Stimulated activated naive CD8-positive, alpha-beta T cell treated with anti-CD3 and anti-CD28 coated beads, Interleukin-15, Interleukin-2, amounts not matched to agents 100 U/mL and 50 U/mL, for 24 hours (primary cell): ENCODE results near the gene ZNF384.
"Not testable (repeated sequence)": the region's sequence is repeated elsewhere in the genome, so short reads cannot be mapped to it uniquely, and the experiment has no call there.

ENCODE experiments used
- ATAC-seq: fragments of 150-1000 bp; cut with Tn5 transposase; one replicate; pipeline ENCODE4 v1.10.0; 2021
- DNase-seq: peaks from one replicate; pipeline ENCODE4 v3.0.0; 2021

Gene ZNF384

DNA sequence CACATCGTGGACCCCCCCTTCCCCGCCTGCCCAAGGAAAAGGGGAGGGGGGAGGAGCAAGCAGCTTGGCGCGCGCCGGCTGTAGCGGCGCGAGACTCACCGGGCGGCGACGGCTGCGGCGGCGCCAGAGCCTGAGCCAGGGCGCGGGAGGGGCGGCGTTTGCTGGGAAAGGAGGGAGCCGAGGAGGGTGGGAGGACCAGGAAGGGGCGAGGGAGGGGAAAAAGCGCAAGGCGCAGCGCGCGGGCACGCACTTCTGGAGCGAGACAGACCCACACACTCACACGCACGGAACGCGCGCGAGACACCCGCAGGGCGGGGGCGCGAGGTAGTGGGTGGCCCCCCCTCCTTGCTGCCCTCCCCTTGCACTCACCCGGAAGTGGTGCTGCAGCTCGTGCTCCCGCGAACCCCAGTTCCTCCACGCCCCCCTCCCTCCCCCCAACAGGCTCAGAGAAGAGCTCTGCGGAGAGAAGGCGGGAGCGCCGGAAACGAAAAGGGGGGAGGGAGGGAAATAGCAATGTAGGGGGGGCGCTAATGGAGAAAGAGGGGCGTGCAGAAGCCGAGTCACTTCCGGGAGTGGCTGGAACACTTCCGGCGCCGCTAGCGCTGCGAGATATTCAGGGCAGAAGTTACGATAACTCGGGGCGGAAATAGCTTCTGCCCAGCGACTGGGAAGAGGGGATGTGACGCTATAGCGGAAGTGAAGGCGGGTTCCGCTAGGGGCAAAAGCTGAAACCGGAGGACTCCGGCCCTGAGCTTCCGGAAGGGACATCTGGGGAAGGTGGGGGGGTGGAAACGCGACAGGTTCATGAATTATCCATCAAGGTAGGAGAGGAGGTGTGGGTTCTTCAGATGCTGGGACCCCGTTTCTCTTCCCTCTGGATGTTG is at the start of gene ZNF384:
Gene ZNF384, minus strand, starts transcription at position 377 of the 884 bp plus-strand sequence. CDS start 9,855 bp downstream, outside the sequence.
- ATAC-seq (peak; percentile 91), DNase-seq (peak; percentile 93)

DNA sequence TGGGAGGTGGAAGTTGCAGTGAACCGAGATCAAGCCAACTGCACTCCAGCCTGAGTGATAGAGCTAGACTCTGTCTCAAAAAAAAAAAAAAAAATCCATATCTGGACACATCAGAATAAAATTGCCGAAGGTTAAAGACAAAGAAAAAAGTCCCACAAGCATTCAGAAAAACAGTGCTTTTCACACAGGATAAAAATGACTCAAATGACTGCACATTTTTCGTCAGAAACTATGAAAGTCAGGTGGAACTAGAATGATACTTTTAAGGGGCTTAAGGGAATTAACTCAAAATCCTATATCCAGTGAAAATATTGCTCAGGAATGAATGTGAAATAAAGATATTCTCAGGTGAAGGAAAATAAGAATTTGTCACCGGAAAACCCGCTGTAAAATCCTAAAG is 47.6 kb upstream of the ZNF384 start:
- DNase-seq (no peak), ATAC-seq (no peak)

DNA sequence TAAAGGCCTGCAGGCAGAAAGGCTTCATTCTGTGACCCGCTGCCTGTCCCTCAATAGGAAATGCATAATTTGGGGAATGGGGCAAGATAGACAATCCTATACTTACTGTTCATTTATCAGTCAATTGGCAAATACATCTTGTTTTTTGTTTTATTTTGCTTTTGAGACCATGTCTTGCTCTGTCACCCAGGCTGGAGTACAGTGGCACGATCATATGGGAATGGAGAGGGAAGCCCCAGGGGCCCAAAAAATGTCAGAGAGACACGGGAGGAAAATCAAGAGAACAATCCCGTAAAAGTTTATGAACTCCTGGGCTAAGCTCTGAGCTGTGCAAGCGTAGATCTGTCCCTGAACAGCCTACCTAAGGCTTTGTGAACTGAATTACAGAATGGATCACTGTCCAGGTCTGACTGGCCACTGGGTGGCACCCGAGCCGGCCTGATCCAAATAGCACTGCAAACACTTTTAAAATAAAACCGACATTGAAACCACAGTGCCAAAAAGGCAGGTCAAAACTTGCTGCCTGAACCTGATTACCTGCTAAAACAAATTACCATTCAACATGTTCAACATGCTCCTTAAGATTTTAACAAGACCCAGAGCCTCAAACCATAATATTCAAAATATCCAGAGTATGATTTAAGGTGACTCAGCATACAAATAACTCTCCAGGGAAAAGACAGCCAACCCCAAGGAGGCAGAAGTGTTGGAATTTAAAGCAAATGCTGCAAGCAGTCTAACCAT is 46.4 kb upstream of the ZNF384 start:
- ATAC-seq (no peak), DNase-seq (peak; percentile 49)

DNA sequence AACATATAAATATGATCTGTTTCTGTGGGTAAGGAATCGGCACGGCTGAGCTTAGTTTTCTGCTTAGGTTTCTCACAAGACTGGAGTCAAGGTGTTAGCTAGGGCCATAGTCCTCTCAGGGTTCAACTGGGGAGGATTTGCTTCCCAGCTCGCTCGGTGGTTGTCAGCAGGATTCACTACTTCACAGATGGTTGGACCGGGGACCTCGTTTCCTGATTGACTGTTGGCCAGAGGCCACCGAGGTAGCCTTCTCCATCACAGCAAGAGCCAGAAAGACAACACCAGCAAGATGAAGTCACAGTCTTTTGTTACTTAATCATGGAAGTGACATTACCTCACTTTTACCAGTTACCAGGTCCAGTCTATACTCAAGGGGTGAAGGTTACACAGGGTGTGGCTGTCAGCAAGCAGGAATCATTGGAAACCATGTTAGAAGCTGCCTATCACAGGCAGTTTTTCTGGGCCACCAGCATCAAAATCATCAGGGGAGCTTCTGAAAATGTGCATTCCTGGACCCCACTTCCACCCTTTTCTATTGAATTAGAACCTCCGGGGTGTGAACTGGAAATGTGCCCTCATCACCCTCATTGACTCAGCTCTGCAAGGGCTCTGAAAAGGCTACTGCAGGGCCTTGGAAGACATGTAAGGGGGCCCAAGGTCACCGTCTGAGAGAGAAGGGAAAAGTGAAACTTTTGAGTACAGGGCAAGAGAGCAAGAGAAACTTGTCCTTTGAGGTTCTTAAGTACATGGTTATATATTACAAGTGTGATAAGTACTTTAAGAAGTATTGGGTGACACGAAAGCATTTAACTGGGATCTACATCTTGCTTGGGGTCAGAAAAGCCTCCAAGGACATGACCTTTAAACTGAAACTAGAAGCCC is 45.6 kb upstream of the ZNF384 start:
- DNase-seq: no peak
- ATAC-seq: no peak

DNA sequence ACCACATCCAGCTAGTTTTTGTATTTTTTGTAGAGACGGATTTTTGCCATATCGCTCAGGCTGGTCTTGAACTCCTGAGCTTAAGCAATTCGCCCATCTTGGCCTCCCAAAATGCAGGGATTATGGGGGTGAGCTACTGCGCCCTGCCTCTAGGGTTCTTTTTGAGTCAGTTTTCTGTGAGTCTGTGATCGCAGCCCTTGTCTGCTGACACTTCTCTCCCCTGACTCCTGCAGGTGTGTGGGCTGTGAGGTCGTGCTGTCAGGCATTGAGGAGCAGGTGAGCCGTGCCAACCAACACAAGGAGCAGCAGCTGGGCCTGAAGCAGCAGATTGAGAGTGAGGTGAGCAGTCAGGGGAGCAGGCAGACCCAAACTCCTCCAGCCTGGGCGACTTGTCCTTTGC is 41.0 kb upstream of the ZNF384 start:
- DNase-seq (no peak), ATAC-seq (no peak)

DNA sequence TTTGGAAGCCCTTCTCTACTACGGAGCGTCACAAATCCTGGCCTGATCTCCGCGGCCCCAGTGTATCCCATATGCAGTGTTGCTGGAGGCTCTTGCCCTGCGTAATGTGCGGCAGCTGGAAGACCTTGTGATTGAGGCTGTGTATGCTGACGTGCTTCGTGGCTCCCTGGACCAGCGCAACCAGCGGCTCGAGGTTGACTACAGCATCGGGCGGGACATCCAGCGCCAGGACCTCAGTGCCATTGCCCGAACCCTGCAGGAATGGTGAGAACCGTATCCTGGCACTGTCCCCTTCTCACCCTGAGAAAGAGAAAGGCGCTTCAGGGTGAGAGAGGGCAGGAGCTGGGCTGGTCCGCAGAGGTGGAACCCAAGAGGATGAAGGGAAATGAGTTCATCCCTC is 40.0 kb upstream of the ZNF384 start:
- ATAC-seq: no peak
- DNase-seq: no peak

DNA sequence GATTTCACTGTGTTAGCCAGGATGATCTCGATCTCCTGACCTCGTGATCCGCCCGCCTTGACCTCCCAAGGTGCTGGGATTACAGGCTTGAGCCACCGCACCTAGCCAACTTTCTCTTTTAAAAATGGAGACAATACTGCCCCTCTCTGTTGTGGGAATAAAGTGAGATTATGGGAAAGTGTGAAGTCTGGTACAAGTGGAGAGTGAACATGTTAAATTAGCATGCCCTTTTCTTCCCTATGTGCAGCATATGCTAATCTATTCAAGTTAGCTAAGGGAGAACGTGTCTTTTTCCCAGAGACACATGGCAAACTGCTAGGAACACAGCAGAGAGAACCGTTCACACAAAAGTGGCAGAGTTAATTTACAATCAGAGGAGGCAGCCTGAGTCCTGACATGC is 36.2 kb upstream of the ZNF384 start:
- DNase-seq (no peak), ATAC-seq (no peak)

DNA sequence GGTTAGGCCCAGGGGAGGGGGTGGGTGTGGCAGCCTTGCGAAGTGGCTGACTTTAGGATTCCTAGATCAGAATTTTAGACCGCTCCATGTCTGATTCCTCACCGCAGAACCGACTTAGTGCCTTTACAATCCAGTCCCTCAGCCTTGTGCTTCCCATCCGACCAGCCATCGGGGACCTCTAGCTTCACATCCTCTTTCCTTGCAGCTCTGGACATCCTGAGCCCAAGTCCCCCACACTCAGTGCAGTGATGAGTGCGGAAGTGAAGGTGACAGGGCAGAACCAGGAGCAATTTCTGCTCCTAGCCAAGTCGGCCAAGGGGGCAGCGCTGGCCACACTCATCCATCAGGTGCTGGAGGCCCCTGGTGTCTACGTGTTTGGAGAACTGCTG is 35.2 kb upstream of the ZNF384 start:
- DNase-seq: peak; percentile 42
- ATAC-seq: peak; percentile 14

DNA sequence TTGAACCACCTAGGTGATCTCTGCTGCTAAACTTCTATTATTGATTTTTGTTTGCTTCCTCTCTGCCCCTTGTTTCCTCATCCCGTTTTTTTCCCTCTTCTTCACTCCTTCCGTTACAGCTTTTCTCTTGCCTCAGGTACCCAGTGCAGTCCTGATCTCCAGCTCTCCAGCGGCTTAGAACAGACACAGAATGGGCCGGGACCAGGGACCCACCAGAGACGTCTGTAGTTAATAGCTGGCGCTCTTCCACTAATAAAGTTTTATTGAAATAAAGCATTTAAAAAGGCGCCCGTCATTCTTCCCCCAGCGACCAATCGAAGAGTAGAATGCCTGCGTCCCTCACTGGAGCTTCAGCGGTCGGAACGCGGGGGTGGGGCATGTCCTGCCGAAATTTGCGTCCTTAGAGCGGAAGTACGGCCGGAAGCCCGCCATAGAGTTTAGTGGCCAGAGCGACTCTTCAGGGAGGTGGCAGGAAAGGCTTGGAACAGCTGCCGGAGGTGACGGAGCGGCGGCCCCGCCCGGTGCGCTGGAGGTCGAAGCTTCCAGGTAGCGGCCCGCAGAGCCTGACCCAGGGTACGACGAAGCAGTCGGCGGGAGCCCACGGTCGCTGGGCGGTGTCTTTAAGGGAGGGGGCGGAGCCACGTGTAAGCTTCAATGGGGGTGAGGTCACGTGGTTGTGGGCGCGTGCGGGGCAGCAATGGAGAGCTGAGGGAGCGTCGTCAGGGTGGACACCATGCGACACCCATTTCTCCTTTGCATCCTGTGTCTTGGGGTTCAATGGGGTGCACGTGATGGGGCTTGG is 34.6 kb upstream of the ZNF384 start, which contains the start of gene COPS7A:
Gene COPS7A, plus strand, starts transcription at position 440 of the 802 bp plus-strand sequence. CDS start 611 bp downstream, outside the sequence.
- ATAC-seq (peak; percentile 99), DNase-seq (peak; percentile 98)

DNA sequence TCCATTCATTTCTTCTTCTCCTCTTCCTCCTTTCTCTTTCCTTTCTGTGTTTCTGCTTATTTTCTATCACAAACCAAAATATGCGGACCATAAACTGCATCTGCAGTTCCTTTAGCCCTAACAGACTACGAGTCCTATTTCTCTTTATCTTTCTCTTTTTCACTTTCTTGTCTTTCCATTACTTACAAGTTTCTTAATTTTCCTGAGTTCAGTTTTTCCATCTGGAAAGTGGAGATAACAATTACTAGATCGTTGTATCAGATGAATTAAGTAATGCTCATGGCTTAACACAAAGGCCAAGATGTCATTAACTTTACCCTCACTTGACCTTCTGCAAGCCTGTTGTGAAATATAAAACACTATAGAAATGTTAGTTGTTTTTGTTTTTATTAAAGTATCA is 33.7 kb upstream of the ZNF384 start:
- ATAC-seq: no peak
- DNase-seq: no peak

DNA sequence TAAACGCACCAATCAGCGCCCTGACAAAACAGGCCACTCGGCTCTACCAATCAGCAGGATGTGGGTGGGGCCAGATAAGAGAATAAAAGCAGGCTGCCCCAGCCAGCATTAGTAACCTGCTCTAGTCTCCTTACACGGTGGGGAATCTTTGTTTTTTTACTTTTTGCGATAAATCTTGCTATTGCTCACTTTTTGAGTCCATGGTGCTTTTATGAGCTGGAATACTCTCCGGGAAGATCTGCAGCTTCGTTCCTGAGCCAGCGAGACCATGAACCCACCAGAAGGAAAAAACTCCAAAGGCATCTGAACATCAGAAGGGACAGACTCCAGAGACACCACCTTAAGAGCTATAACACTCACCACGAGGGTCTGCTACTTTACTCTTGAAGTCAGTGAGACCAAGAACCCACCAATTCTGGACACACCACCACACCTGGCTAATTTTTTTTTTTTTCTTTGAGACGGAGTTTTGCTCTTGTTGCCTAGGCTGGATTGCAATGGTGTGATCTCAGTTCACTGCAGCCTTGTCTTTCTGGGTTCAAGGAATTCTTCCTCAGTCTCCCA is 27.8 kb upstream of the ZNF384 start:
- ATAC-seq (no peak), DNase-seq (no peak)

DNA sequence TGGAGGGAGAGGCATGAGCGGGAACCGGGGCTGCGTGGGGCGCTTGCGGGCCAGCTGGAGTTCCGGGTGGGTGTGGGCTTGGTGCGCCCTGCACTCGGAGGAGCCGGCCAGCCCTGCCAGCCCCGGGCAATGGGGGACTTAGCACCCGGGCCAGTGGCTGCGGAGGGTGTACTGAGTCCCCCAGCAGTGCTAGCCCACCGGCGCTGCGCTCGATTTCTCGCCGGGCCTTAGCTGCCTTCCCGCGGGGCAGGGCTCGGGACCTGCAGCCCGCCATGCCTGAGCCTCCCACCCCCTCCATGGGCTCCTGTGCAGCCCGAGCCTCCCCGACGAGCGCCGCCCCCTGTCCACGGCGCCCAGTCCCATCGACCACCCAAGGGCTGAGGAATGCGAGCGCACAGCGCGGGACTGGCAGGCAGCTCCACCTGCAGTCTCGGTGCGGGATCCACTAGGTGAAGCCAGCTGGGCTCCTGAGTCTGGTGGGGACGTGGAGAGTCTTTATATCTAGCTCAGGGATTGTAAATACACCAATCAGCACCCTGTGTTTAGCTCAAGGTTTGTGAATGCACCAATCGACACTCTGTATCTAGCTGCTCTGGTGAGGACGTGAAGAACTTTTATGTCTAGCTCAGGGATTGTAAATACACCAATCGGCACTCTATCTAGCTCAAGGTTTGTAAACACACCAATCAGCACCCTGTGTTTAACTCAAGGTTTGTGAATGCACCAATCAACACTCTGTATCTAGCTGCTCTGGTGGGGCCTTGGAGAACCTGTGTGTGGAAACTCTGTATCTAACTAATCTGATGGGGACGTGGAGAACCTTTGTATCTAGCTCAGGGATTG is 27.1 kb upstream of the ZNF384 start:
- not testable (repeated sequence) for ATAC-seq, DNase-seq

DNA sequence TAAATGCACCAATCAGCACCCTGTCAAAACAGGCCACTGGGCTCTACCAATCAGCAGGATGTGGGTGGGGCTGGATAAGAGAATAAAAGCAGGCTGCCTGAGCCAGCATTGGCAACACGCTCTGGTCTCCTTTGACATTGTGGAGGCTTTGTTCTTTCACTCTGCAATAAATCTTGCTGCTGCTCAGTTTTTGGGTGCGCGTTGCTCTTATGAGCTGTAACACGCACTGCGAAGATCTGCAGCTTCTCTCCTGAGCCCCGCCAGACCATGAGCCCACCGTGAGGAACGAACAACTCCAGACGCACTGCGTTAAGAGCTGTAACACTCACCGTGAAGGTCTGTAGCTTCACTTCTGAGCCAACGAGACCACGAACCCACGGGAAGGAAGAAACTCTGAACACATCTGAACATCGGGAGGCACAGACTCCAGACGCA is 19.8 kb upstream of the ZNF384 start:
- ATAC-seq (peak; percentile 40), DNase-seq (peak; percentile 27)

DNA sequence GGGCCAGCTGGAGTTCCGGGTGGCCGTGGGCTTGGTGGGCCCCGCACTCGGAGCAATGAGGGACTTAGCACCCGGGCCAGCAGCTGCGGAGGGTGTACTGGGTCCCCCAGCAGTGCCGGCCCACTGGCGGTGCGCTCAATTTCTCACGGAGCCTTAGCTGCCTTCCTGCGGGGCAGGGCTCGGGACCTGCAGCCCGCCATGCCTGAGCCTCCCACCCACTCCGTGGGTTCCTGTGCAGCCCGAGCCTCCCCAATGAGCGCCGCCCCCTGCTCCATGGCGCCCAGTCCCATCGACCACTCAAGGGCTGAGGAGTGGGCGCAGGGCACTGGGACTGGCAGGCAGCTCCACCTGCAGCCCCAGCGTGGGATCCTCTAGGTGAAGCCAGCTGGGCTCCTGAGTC is 19.2 kb upstream of the ZNF384 start:
- not testable (repeated sequence) for DNase-seq, ATAC-seq

DNA sequence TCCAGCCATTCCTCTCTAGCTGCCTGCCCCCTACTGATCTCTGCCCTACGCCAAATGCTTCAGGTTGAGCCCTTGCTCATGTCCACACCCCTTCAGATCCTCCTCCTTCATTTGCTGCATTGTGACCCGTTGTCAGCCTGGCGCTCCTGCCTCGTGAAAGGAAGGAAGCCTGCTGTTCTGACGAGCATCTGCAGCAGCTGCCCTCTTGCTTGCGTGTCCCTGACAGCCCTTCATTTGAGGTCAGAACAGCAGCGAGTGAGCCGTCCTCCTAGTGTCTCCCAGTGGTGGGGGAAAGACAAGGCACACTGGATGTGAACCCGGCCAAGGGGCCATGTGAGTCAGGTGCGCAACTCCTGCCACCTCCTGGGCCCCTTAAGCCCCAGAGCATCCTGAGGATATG is 14.5 kb upstream of the ZNF384 start:
- ATAC-seq: peak; percentile 10

DNA sequence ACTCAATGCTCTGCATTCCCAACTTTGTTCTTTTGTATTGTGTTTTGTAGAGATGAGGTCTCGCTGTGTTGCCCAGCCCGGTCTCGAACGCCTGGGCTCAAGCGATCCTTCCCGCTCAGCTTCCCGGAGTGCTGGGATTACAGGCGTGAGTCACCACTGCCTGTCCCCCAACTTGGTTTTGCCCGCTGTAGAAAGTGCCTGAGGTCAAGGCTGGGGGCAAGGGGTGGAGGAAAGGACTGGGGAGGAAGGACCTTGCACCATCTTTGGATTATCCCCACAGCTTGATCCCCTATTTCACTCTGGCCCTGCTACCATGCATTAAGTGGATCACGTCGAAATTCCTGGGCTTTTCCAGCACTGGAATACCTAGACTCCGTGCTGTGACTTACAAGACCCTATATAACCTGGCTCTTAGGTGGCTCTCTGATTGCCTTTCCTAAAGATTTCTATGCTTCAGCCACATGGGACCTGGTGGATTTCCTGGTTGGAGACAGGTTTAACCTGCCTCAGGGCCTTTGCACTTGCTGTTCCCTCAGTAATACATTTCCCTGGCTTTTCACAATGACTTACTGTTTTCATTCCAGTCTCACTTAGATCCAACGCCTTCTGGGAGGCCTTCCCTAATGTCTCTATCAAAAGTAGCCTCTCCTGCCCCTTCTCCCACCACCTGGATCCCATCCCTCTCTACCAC is 12.0 kb upstream of the ZNF384 start:
- DNase-seq (no peak), ATAC-seq (no peak)

More for the DNA sequence above, 14.5 kb upstream of the ZNF384 start:
- DNase-seq: no peak

DNA sequence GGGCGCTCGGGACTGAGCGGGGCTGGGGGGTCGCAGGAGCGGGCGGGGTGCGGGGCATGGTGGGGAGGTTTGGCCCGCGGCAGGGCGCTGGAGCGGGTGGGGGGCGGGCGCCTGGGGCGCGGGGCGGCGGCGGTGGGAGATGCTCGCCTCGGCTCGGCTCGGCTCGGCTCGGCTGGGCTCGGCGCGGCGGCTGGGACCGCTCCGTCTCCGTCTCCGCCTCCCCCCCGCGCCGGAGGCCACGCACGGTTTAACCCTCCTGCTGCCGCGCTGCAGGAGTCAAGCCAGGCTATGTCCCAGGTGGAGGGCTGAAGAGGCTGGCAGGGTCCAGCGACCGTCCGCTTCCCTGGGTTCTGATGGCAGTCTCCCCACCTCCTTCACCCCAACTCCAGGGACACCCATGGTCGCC is 11.5 kb upstream of the ZNF384 start, which contains the start of gene PIANP:
Gene PIANP, minus strand, starts transcription at position 170 of the 406 bp plus-strand sequence. CDS start 2,754 bp downstream, outside the sequence.
- peak; percentile 42 for DNase-seq
- ATAC-seq: no peak

DNA sequence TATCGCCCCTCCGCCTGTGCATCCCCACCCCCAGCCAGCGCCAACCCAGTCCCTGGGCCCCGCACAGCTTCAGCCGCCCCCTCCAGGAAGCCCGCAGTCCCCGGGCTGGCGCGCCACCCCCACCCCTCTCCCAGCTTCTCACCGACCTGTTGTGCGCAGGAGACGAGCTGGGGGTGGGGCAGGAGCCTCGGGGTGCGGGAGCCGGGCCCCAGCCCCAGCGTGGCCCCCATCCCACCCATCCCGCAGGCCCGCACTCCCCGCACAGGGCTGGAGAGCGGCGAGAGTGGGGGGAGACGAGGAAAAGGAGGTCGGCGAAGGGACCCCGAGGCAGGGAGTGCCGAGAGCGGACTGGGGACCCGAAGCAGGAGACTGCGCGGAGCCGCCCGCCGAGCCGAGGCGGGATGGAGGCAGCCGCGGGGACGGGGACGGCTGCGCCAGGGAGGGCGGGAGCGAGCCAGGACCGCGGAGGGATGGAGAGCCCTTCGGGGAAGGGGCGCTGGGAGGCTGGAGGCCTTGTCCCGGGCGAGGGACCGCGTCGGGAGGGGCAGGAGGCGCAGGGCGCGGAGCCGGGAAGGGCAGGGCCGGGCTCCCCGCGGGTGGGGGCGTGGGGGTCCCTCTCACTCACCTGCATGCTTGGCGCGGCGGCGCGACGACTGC is 10.9 kb upstream of the ZNF384 start:
- ATAC-seq: no peak
- peak; percentile 21 for DNase-seq
